HG03135 (cell line): ENCODE measurements around the gene RTN4RL1.
"Not testable (repeated sequence)": the region's sequence is repeated elsewhere in the genome, so short reads cannot be mapped to it uniquely, and the experiment has no call there.

Experiments used
- ATAC-seq: cut with Tn5 transposase; IDR thresholded peaks from one replicate; pipeline ENCODE4 v1.9.1; 2021; ENCODE audit warnings: mild to moderate bottlenecking, moderate library complexity; ENCODE audit not compliant: unreplicated experiment

RTN4RL1 gene

DNA sequence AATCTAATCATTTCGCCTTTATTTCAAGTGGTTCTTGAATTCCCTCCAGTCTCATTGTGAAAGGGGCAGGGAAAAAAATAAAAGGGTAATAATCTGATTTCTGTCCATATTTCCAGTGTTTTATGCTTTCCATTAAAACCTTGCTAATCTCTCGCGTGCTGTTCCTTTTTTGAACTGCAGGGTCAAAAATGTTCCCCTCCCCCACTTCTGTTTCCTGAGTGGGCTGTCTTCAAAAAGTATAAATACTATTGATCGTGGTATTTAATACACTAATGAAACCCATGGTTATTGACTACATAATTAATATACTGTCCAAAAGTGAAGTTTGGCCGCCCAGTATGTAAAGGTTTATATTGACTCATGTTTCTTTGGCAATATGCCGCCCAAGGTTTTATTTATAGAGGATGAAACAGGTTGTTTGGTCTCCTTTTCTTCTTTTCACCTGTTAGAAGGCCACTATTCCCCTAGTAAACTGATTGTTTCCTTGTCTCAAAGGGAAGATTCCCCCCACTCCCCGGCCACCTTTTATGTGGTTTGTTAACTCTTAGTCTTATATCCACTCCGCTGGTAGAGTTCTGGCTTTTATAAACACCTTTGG is 125.6 kb downstream of the RTN4RL1 start:
- ATAC-seq: no peak

DNA sequence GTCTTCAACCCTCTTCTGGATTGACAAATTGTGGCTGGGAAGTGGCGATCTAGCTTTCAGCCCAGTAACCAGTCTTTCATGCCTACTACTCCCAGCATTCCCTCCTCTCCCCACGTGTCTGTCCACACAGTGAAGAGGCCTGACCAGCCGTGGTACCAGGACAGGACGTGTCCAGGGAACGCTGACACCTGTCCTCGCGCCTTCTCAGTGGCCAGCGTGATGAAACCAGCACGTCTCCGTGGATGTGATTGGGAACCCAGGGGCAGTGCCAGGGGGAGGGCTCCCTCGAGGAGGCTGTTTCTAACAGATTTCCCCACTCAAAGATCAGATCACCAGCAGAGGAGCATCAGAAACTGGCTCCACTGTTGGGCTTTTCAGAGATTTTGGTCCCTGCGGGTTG is 126.3 kb downstream of the RTN4RL1 start:
- ATAC-seq: no peak

DNA sequence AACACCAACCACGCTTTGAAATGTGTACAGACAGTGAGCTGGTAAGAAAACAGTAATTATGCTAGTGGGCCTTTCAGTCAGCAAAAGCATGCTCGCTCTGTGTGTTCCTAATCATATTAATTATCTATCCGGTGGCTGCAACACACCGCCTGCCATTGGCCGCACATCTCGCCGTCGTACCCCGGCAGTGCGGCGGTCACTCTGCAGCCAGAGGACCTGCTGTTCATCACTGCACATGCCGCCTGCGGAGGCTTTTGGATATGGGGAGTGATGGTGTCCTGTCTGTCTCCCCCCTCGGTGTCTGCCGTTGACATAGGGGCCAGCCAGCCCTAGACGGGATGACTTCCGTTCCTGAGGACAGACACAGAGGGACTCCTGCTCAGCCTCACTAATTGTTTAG is 126.8 kb downstream of the RTN4RL1 start:
- ATAC-seq: no peak

- ATAC-seq: no peak
These were observed 128.0 kb downstream of the RTN4RL1 start for GRCh38 chr17:1897105-1897656.

- no peak for ATAC-seq
These were observed 128.7 kb downstream of the RTN4RL1 start for GRCh38 chr17:1896243-1897104.

DNA sequence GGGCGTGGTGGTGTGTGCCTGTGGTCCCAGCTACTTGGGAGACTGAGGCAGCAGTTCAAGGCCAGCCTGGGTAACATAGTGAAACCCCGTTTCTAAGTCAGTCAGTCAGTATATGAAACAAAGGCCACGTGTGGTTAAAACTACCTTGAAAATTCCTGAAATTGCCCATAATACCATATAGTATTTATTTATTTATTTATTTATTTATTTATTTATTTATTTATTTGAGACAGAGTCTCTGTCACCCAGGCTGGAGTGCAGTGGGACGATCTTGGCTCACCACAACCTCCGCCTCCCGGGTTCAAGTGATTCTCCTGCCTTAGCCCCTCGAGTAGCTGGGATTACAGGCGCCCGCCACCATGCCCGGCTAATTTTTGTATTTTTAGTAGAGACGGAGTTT is 129.7 kb downstream of the RTN4RL1 start:
- ATAC-seq: not testable (repeated sequence)

- no peak for ATAC-seq
These were observed 130.3 kb downstream of the RTN4RL1 start for GRCh38 chr17:1894753-1895339.

DNA sequence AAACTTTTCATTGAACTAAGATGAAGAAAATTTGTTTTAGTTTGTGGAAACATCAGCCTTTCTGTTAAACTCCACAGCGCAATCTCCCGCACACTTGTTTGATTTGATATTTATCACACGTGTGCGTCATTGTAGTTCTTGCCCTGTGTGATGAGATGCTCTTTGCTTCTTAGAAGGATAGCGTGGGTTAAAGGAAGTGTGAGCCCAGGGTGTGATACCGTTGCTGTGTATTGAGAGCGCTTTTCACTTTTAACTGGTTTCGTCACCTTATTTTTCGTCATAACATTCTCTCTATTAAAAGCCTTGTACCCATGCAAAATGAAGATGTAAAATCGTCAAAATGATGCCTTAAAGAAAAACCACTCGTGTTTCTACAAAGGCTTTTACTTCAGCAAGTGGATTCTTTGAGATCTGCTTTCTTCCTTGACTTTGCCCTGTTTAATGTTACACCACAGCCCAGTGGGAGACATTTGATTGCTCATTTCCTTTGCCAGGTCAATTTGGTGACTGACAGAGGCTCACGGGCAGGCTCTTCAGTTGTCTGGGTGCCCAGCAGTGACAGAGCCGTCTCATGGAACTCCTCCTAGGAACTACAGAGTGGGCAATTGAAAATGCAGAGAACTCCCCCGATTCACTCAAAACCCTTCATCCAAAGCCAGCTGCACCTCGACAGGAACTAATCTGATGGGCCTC is 134.2 kb downstream of the RTN4RL1 start:
- no peak for ATAC-seq

GRCh38 chr17:1888741-1889140 is 136.4 kb downstream of the RTN4RL1 start:
- no peak for ATAC-seq
